Measurements from ENCODE around the gene SPAG16. TPM values are rescaled to one million over a fixed set of nuclear protein-coding genes. Genes with fewer than 3 reads are reported as not detected.
"Not testable (repeated sequence)": the region's sequence is repeated elsewhere in the genome, so short reads cannot be mapped to it uniquely, and the experiment has no call there.

Gene SPAG16
- total RNA-seq, 2 donors from 2014 or later = 27.1 to 29.2 TPM

GRCh38 chr2:213696442-213696841, 412.2 kb downstream of the SPAG16 start:
- no peaks in the 10 kb centered on the region for H3K27me3 ChIP-seq (replicated peaks; ENCODE audit: insufficient read depth)
- no peak overlapping the region for H3K4me3 ChIP-seq
- H3K36me3 ChIP-seq = no peaks in the 10 kb centered on the region
- DNase-seq (ENCODE audit: low spot score) = no peak
- H3K27ac ChIP-seq = no peak overlapping the region
- H3K4me1 ChIP-seq (replicated peaks) = no peaks in the 10 kb centered on the region
- intact Hi-C loops (cut with DNase I) = no loop called here
- TF ChIP-seq CTCF (IDR thresholded peaks at IDR 0.05) (no peak), POLR2A (IDR thresholded peaks at IDR 0.05) (no peak), POLR2AphosphoS5 (IDR thresholded peaks at IDR 0.05) (no peak)
- no peaks in the 10 kb centered on the region for H3K9me3 ChIP-seq

- 92% methylated on average over 16 of the region's 18 CpGs for WGBS
- H3K4me1 ChIP-seq (replicated peaks); intact Hi-C loops (cut with DNase I): not testable (repeated sequence)
These were observed 417.1 kb downstream of the SPAG16 start for GRCh38 chr2:213701365-213701764.

DNA sequence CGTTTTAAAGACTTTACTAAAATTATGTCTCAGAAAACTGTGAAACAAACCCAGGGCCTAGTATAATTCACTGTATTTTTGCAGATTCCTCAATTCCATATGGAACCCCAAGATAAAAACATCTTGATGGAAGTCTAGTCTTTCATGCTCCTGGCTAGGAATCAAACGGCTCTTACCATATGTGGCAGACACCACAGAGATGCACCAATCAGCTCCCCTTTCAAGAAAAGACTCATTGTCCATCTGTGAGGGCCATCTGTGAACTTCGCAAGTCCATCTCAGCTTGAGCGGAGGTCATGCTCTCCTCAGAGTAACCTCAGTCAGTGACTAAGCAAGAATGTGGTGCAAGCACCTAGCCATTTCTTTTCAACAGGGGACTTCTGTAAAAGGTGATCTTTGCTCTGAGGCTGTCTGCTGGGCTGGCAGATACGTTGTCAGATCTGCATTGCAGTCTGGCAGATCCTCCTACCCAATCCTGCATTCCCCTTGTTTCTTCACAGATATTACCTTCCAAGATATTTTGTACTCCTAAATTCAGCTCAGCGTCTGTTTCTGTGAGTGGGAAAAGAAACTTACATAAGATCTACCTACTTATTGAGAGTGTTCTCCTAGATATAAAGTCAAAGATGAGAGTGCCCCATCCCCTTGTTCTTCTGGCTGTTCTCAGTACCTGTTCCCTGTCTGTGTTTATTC, 419.3 kb downstream of the SPAG16 start:
- Histone ChIP-seq H3K27me3 (replicated peaks; ENCODE audit: insufficient read depth) (no peaks in the 10 kb centered on the region), H3K4me1 (replicated peaks) (no peaks in the 10 kb centered on the region), H3K36me3 (no peaks in the 10 kb centered on the region), H3K27ac (no peak overlapping the region), H3K9me3 (no peaks in the 10 kb centered on the region), H3K4me3 (no peak overlapping the region)
- TF ChIP-seq POLR2A (IDR thresholded peaks at IDR 0.05) (no peak), POLR2AphosphoS5 (IDR thresholded peaks at IDR 0.05) (no peak), CTCF (IDR thresholded peaks at IDR 0.05) (no peak)
- DNase-seq (ENCODE audit: low spot score) = no peak
- intact Hi-C loops (cut with DNase I) = no loop called here
- 85% methylated on average over 6 of the region's 6 CpGs for WGBS

More at GRCh38 chr2:213701365-213701764, 417.1 kb downstream of the SPAG16 start:
- H3K9me3 ChIP-seq; H3K4me3 ChIP-seq; H3K27ac ChIP-seq; DNase-seq (ENCODE audit: low spot score); H3K36me3 ChIP-seq; H3K27me3 ChIP-seq (replicated peaks; ENCODE audit: insufficient read depth): not testable (repeated sequence)

DNA sequence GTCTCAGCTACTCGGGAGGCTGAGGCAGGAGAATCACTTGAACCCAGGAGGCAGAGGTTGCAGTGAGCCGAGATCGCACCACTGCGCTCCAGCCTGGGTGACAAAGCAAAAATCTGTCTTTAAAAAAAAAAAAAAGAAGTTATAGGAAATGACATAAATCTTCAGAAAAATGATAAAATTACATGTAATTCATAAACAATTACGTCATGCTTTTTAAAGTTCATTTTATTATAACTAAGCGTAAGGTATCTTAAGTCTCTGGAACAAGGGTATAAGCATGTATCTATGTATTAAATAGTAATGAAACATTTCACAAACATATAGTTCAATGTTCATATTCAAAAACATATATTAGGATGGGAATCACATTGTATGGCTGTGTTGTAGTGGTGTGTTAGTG, 425.9 kb downstream of the SPAG16 start:
- no peak for DNase-seq (ENCODE audit: low spot score)
- intact Hi-C loops (cut with DNase I) = no loop called here
- TF ChIP-seq CTCF (IDR thresholded peaks at IDR 0.05) = no peak
- TF ChIP-seq POLR2AphosphoS5 (IDR thresholded peaks at IDR 0.05) = no peak
- TF ChIP-seq POLR2A (IDR thresholded peaks at IDR 0.05) = no peak
- no peak overlapping the region for H3K27ac ChIP-seq
- no peaks in the 10 kb centered on the region for H3K4me1 ChIP-seq (replicated peaks)
- H3K27me3 ChIP-seq (replicated peaks; ENCODE audit: insufficient read depth) = no peaks in the 10 kb centered on the region
- H3K4me3 ChIP-seq = no peak overlapping the region
- no peaks in the 10 kb centered on the region for H3K36me3 ChIP-seq
- 94% methylated on average over 6 of the region's 6 CpGs for WGBS
- H3K9me3 ChIP-seq = no peaks in the 10 kb centered on the region

GRCh38 chr2:213718411-213718810, 434.1 kb downstream of the SPAG16 start:
- H3K4me1 ChIP-seq (replicated peaks); H3K27ac ChIP-seq; H3K27me3 ChIP-seq (replicated peaks; ENCODE audit: insufficient read depth); H3K9me3 ChIP-seq; intact Hi-C loops (cut with DNase I); DNase-seq (ENCODE audit: low spot score); H3K36me3 ChIP-seq; H3K4me3 ChIP-seq: not testable (repeated sequence)
- 93% methylated on average over 14 of the region's 16 CpGs for WGBS

DNA sequence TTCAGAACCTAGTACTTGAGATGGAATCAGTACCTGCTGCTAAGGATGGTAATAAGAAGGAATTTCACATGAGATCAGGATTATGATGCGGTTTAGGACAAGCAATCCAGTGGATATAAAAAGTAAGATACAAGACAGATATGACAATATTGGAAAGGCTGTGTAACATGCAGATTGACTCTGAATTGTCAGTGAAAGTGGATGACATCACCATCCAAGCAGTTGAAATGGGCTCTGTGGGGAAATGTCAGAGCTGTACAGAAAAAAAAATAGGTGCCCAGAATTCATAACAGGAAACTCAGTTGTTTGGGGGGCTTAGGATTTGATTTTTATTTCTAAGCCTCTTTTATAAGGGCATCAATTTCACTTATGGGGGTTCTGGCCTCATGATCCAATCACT, 438.3 kb downstream of the SPAG16 start:
- WGBS = 95% methylated on average over 1 of the region's 1 CpG
- H3K9me3 ChIP-seq = no peaks in the 10 kb centered on the region
- H3K27ac ChIP-seq = no peak overlapping the region
- DNase-seq (ENCODE audit: low spot score) = no peak
- no peaks in the 10 kb centered on the region for H3K36me3 ChIP-seq
- H3K4me1 ChIP-seq (replicated peaks) = no peaks in the 10 kb centered on the region
- H3K4me3 ChIP-seq = no peak overlapping the region
- TF ChIP-seq POLR2A (IDR thresholded peaks at IDR 0.05) = no peak
- no peak for TF ChIP-seq POLR2AphosphoS5 (IDR thresholded peaks at IDR 0.05)
- no peak for TF ChIP-seq CTCF (IDR thresholded peaks at IDR 0.05)
- intact Hi-C loops (cut with DNase I) = no loop called here
- H3K27me3 ChIP-seq (replicated peaks; ENCODE audit: insufficient read depth) = no peaks in the 10 kb centered on the region

All from prostate gland (tissue), 2 donors.